ENCODE measurements around the gene IRS2. TPM values are rescaled to one million over a fixed set of nuclear protein-coding genes. Genes with fewer than 3 reads are reported as not detected.
A peak's percentile ranks its signal among the peaks of the same experiment; 100 is the strongest.

Gene IRS2
- total and polyA plus RNA-seq, 2 experiments from 2014 or later = 3.6 to 14.5 TPM

DNA sequence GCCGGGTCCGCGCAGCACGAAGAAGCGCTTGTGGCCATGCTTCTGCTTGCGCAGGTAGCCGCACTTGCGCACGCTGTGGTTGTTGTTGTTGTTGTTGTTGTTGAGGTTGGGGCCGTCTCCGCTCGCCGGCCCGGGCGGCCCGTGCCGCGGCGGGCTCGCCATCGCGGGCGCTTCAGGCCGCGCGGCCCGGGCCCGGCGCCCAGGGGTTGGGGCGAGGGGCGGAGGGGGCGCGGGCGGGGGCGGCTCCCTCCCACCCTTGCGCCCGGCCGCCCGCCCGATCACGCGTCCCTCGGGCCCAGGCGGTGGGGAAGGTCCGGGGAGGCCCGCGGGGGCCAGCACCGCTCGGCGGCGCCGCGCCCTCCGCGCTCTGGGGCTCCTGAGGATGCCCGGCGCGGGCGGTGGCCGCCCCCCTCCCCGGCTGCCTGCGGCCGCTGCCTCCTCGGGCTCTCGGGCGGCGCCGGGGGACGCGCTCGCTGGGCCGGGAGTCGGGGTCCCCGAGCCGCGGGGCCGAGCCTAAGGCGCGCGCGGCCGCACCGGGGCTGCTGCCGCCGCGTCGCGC lies 412 bp downstream of the IRS2 start (continued):
- TF ChIP-seq, protein P1, sequence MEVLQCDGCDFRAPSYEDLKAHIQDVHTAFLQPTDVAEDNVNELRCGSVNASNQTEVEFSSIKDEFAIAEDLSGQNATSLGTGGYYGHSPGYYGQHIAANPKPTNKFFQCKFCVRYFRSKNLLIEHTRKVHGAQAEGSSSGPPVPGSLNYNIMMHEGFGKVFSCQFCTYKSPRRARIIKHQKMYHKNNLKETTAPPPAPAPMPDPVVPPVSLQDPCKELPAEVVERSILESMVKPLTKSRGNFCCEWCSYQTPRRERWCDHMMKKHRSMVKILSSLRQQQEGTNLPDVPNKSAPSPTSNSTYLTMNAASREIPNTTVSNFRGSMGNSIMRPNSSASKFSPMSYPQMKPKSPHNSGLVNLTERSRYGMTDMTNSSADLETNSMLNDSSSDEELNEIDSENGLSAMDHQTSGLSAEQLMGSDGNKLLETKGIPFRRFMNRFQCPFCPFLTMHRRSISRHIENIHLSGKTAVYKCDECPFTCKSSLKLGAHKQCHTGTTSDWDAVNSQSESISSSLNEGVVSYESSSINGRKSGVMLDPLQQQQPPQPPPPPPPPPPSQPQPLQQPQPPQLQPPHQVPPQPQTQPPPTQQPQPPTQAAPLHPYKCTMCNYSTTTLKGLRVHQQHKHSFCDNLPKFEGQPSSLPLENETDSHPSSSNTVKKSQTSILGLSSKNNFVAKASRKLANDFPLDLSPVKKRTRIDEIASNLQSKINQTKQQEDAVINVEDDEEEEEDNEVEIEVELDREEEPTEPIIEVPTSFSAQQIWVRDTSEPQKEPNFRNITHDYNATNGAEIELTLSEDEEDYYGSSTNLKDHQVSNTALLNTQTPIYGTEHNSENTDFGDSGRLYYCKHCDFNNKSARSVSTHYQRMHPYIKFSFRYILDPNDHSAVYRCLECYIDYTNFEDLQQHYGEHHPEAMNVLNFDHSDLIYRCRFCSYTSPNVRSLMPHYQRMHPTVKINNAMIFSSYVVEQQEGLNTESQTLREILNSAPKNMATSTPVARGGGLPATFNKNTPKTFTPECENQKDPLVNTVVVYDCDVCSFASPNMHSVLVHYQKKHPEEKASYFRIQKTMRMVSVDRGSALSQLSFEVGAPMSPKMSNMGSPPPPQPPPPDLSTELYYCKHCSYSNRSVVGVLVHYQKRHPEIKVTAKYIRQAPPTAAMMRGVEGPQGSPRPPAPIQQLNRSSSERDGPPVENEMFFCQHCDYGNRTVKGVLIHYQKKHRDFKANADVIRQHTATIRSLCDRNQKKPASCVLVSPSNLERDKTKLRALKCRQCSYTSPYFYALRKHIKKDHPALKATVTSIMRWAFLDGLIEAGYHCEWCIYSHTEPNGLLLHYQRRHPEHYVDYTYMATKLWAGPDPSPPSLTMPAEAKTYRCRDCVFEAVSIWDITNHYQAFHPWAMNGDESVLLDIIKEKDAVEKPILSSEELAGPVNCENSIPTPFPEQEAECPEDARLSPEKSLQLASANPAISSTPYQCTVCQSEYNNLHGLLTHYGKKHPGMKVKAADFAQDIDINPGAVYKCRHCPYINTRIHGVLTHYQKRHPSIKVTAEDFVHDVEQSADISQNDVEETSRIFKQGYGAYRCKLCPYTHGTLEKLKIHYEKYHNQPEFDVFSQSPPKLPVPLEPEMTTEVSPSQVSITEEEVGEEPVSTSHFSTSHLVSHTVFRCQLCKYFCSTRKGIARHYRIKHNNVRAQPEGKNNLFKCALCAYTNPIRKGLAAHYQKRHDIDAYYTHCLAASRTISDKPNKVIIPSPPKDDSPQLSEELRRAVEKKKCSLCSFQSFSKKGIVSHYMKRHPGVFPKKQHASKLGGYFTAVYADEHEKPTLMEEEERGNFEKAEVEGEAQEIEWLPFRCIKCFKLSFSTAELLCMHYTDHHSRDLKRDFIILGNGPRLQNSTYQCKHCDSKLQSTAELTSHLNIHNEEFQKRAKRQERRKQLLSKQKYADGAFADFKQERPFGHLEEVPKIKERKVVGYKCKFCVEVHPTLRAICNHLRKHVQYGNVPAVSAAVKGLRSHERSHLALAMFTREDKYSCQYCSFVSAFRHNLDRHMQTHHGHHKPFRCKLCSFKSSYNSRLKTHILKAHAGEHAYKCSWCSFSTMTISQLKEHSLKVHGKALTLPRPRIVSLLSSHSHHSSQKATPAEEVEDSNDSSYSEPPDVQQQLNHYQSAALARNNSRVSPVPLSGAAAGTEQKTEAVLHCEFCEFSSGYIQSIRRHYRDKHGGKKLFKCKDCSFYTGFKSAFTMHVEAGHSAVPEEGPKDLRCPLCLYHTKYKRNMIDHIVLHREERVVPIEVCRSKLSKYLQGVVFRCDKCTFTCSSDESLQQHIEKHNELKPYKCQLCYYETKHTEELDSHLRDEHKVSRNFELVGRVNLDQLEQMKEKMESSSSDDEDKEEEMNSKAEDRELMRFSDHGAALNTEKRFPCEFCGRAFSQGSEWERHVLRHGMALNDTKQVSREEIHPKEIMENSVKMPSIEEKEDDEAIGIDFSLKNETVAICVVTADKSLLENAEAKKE (CRISPR knock-in tag; IDR thresholded peaks at IDR 0.05) = no peak
- TF ChIP-seq POLR2AphosphoS5 (IDR thresholded peaks at IDR 0.05; ENCODE audit: low read depth) = no peak

- peak overlapping the region; percentile 72 for H3K4me3 Mint-ChIP-seq
- Histone ChIP-seq H3F3A (replicated peaks; ENCODE audit: low read depth) (no peaks in the 10 kb centered on the region), H3K9me2 (ENCODE audit: insufficient read depth) (no peaks in the 10 kb centered on the region), H4K20me1 (replicated peaks; ENCODE audit: insufficient read depth) (peaks cover 13% of the 10 kb centered on the region), H3K4me2 (peak overlapping the region; percentile 84), H3K27ac (ENCODE audit: low read depth) (no peak overlapping the region), H3K4me3 (peak overlapping the region; percentile 71), H3K79me2 (replicated peaks; ENCODE audit: insufficient read depth) (peaks cover 22% of the 10 kb centered on the region), H3K4me1 (ENCODE audit: insufficient read depth) (peaks cover 16% of the 10 kb centered on the region), H3K36me3 (ENCODE audit: insufficient read depth) (no peaks in the 10 kb centered on the region), H2AFZ (no peak overlapping the region; the same call in 1 of the 2 replicates), H3K27me3 (ENCODE audit: insufficient read depth) (peaks cover 4% of the 10 kb centered on the region; the same call in 1 of the 2 replicates)
- peaks cover 14% of the 10 kb centered on the region; the same call in 2 of the 3 replicates for H3K36me3 Mint-ChIP-seq (ENCODE audit: low read depth)
- no peak for ATAC-seq
- no peak overlapping the region for H3K27ac Mint-ChIP-seq
- no peaks in the 10 kb centered on the region for H3K9me3 Mint-ChIP-seq
- peaks cover 1% of the 10 kb centered on the region for H3K27me3 Mint-ChIP-seq (ENCODE audit: insufficient read depth, low read depth, poor library complexity)
- H3K4me1 Mint-ChIP-seq = peaks cover 18% of the 10 kb centered on the region
- DNase-seq (ENCODE audit: low spot score) = peak; percentile 50
- TF ChIP-seq ETS1 (IDR thresholded peaks at IDR 0.05) (no peak), ZNF114 (CRISPR knock-in tag; IDR thresholded peaks at IDR 0.05) (no peak), CREB1 (CRISPR knock-in tag; IDR thresholded peaks at IDR 0.05; ENCODE audit: low read depth) (no peak), NANOG (IDR thresholded peaks at IDR 0.05; ENCODE audit: borderline replicate concordance) (no peak), EZH2phosphoT487 (IDR thresholded peaks at IDR 0.05; ENCODE audit: unreplicated experiment) (no peak)
- TF ChIP-seq, protein P1 (CRISPR knock-in tag; IDR thresholded peaks at IDR 0.05) = no peak
These were observed 1.1 kb downstream of the IRS2 start for GRCh38 chr13:109785141-109785891.

Measured in GM23338 (cell line).